Right renal cortex interstitium (tissue), 3 donors: ENCODE measurements around the gene NOP14. TPM values are rescaled to one million over a fixed set of nuclear protein-coding genes. Genes with fewer than 3 reads are reported as not detected.
"Not testable (repeated sequence)": the region's sequence is repeated elsewhere in the genome, so short reads cannot be mapped to it uniquely, and the experiment has no call there.

ENCODE experiments used
- DNase-seq, 3 donors: peaks; one replicate each; pipeline ENCODE4 v3.0.0-alpha.2; 2013; ENCODE audit warnings: low read depth in 3 of 3, low spot score in 2 of 3
- polyA plus RNA-seq, 3 donors: library from polyadenylated mRNA; unstranded; fragments of 120-200 nt; gene quantifications; one replicate each; pipeline ENCODE4 v1.2.1, GENCODE V29; 2013; ENCODE audit not compliant: insufficient read length in 3 of 3

The NOP14 gene
- polyA plus RNA-seq, 3 donors: 30.3 to 31.4 (median 30.5) TPM

DNA sequence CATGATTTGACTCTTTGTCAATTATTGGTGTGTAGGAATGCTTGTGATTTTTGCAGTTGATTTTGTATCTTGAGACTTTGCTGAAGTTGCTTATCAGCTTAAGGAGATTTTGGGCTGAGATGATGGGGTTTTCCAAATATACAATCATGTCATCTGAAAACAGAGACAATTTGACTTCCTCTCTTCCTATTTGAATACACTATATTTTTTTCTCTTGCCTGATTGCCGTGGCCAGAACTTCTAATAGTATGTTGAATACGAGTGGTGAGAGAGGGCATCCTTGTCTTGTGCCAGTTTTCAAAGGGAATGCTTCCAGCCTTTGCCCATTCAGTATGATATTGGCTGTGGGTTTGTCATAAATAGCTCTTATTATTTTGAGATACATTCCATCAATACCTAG, 44.9 kb downstream of the NOP14 start:
- DNase-seq: not testable (repeated sequence)

GRCh38 chr4:2916696-2917095, 46.5 kb downstream of the NOP14 start:
- not testable (repeated sequence) for DNase-seq

DNA sequence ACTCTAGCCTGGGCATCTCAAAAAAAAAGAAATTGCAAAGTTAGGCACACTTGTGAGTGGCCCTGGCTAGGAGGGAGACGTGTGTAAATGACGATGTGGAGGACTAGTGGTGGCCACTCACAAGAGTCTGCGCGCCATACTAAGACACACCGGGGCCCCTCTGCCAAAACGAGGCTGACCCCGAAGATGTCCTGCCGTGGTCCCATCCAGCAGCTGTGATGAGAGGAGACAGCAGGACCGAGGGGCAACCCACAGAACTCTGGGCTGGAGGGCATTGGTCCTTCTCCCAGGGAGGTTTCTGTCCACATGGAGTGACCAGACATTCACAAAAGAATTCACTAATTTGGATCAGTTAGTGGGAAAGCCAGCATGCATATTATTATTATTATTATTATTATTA, 47.4 kb downstream of the NOP14 start:
- no peak for DNase-seq

DNA sequence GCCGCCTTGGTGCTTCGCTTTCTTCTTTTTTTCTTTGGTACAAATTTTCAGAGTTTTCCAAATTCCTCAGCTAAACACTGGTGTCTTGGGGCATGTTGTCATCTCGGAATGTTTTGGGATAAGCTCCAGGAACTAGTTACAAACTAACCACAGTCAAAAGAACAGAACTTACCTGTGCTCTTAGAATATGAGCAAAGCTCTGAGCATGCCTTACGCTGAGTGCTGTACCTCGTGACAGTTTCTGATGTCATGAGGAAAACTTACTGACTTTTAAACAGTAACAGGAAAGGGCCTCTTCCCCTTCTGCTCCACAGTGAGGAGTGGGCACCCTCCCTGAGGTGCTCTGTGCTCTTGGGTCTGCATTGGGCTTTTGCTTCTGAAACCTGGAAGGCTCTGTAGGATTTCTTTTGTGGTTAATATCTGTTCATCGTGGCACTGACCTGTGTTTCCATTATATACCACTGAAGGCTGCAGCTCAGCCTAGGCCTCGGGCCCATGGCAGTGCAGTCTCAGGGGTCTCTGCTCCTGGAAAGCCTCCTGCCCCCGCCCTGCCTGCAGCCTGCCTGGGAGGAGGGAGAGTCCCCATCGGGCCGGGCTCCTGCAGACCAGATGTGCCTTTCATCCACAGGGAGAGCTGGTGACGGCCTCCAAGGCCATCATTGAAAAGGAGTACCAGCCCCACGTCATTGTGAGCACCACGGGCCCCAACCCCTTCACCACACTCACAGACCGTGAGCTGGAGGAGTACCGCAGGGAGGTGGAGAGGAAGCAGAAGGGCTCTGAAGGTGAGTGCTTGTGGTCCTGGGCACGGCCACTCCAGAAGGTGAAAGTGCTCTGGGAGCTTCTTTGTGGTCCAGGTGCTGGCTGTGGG, 48.7 kb downstream of the NOP14 start:
- DNase-seq: no peak

DNA sequence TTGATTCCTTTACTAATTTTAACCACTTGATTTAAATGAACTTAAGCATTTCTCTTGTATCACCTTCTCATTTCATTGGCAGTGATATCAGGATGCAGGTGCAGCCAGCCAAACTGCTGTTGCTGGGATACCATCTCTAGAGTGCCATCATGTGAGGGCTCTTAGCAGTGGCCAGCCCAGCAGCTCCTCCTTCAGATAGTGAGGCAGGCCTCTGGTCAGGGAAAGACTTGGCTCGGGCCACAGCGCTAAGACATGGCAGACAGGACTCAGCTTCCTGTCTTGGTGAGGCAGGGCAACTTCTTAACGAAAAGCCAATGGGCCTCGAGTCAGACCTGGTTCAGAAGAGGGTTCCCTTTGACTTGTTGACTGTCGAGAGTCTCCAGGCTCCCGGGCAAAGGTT, 50.0 kb downstream of the NOP14 start:
- DNase-seq: no peak

- no peak for DNase-seq
These were observed 51.3 kb downstream of the NOP14 start for GRCh38 chr4:2911868-2912267.

DNA sequence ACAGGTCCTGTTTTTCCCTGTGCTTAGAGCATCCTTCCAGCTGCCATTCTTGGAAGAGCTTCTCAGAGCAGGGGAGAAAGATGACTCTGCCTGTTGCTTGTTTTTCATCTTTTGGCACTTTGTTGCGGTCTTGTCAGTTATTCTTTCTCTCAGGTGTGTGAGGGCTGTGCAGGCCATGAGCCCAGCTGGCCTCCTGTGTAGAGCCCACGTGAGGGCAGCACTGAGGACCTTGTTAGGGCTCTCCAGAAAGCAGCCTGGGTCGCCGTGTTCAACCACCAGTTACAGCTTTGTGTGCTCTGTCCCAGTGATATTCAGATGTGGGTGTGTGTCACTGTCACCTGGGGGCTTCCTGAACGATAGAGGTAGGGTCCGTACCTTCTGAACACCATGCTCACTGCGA, 52.8 kb downstream of the NOP14 start:
- DNase-seq: no peak

- no peak for DNase-seq
These were observed 53.6 kb downstream of the NOP14 start for GRCh38 chr4:2909583-2909982.

DNA sequence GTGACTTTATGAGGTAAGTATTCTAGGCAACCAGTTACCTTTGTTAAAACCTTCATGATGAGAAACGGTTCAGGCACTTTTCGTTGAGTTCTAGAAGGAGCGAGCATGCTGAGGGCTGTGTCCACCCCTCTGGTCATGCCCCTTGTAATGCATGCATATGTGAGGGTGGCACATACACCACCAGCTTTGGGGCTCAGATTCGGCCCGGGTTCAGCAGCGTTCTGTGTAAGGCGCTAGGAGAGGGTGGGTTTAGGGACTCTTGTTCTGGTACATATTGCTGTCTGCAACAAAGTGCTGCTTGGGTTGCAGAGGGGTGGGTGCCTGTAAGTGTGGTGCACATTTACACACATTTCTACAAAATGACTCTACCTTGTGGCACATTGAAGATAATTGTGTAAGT, 54.5 kb downstream of the NOP14 start:
- no peak for DNase-seq

DNA sequence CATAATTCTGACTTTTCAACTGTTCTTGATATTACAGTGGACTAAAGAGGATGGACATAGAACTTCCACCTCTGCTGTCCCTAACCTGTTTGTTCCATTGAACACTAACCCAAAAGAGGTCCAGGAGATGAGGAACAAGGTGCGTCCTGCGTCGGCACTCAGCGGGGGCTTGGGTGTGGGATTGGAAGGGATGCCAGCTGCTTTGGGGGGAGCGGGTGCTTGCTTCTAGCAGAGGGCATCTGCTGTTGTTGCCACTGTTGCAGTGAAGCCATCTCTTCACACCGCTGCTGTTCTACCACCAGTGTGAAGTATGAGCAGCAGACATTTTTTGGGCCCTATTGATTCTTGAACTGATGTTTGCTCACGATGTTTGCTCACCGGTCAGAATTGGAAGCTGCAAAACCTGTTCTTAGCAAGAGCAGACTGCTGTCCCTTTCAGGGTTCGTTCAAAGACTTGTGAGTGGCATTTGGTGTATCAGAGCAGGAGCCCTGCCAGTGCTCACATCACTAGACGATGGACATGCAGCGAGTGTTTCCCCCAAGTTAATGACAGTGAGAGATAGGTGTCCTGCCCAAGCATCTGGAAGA, 55.4 kb downstream of the NOP14 start:
- no peak for DNase-seq

- DNase-seq: no peak
These were observed 56.0 kb downstream of the NOP14 start for GRCh38 chr4:2907226-2907625.

- DNase-seq: no peak
These were observed 57.0 kb downstream of the NOP14 start for GRCh38 chr4:2906218-2906617.

DNA sequence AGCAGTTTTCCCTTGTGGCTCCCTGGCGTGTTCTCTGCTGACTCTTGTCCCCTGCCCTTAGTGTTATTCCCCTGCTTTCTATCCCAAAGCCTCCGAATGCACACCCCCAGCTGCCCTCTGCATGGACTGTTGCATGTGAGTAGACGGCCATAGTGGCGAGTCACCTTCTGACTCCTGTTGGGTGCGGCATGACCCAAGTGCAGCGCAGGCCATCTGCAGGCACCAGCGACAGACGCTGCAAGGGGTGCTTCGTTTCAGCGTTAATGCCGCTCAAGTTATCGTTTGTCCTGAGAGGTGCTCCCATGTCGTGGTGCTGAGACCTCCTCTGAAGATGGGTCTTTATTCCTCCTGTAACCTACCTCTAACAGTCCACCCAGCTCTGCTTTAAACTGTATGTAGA, 57.7 kb downstream of the NOP14 start:
- no peak for DNase-seq

- no peak for DNase-seq
These were observed 61.1 kb downstream of the NOP14 start for GRCh38 chr4:2902126-2902525.

- no peak for DNase-seq
These were observed 62.0 kb downstream of the NOP14 start for GRCh38 chr4:2901186-2901585.

- no peak for DNase-seq
These were observed 62.5 kb downstream of the NOP14 start for GRCh38 chr4:2900741-2901140.

GRCh38 chr4:2898001-2898400, 65.2 kb downstream of the NOP14 start:
- DNase-seq: no peak

GRCh38 chr4:2893772-2894171, 69.4 kb downstream of the NOP14 start:
- no peak for DNase-seq

DNA sequence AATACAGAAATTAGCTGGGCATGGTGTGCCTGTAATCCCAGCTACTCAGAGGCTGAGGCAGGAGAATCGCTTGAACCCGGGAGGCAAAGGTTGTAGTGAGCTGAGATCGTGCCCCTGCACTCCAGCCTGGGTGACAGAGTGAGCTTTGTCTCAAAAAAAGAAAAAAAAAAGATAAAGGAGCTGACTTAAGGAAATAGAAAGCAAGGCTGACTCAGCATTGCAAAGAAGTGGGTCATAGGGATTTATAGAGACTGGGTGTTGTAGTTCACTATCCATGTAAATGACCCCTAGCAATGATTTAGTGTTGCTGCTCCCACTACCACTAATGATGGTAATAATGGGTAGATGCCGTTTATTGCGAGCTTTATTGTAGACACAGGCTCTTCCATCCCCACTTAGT, 71.9 kb downstream of the NOP14 start:
- DNase-seq: no peak

DNA sequence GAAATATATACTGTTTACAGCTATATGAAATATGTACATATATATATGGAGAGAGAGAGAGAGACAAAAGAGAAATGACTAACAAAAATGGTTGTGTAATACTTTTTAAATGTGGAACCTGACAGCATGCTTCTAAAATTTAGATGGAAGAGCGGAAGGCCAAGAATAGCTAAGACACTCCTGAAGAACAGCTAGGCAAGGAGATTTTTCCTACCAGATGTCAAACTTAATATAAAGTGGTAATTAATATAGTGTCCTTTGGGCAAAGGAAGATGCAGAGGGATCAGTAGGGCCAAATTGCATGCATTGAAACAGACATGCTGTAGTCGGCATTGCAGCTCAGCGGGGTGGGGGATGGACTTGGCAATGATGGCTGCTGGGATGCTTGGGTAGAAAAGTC, 74.3 kb downstream of the NOP14 start:
- no peak for DNase-seq
